Natural killer cell (primary cell): ENCODE results near the gene CERT1. TPM values are rescaled to one million over a fixed set of nuclear protein-coding genes. Genes with fewer than 3 reads are reported as not detected.

Experiments used
- ATAC-seq, 3 donors: fragments of 150-1000 bp in 2 of 3; fragments of 200-7000 bp in 1 of 3; cut with Tn5 transposase; 1 replicate in 1 of 3; 2 replicates in 2 of 3; pipeline ENCODE4 v1.10.0; 2021; ENCODE audit warnings: mild to moderate bottlenecking in 2 of 3, moderate library complexity in 2 of 3
- DNase-seq, 2 donors: peaks; one replicate each; pipeline versions ENCODE4 v3.0.0 to v3.0.0-alpha.2; 2013 to 2021; ENCODE audit warnings: mixed read lengths in 1 of 2
- H3K27ac ChIP-seq: one replicate; pipeline ENCODE4 v1.5.1; 2013; ENCODE audit warnings: mild to moderate bottlenecking, low read length
- H3K27me3 ChIP-seq: one replicate; pipeline ENCODE4 v1.6.1; 2013; ENCODE audit warnings: low read length; ENCODE audit not compliant: control insufficient read depth, insufficient read depth
- H3K36me3 ChIP-seq: one replicate; pipeline ENCODE4 v1.6.1; 2013; ENCODE audit warnings: low read length; ENCODE audit not compliant: control insufficient read depth, insufficient read depth
- H3K4me1 ChIP-seq: one replicate; pipeline ENCODE4 v1.6.1; 2013; ENCODE audit warnings: low read length; ENCODE audit not compliant: control insufficient read depth, insufficient read depth
- H3K4me3 ChIP-seq: one replicate; pipeline ENCODE4 v1.5.1; 2013; ENCODE audit warnings: low read length
- H3K9me3 ChIP-seq: one replicate; pipeline ENCODE4 v1.6.1; 2013; ENCODE audit warnings: low read length; ENCODE audit not compliant: control insufficient read depth, insufficient read depth
- H3K27ac Mint-ChIP-seq, 2 donors: one replicate each; pipeline ENCODE4 v1.8.0; 2022; ENCODE audit warnings: mild to moderate bottlenecking in 2 of 2, mixed read lengths in 2 of 2, moderate library complexity in 1 of 2
- H3K27me3 Mint-ChIP-seq, 2 donors: one replicate each; pipeline ENCODE4 v1.8.0; 2022; ENCODE audit warnings: low read depth in 2 of 2, mixed read lengths in 2 of 2
- H3K36me3 Mint-ChIP-seq: one replicate; pipeline ENCODE4 v1.8.0; 2022; ENCODE audit warnings: mixed read lengths
- H3K4me1 Mint-ChIP-seq, 2 donors: one replicate each; pipeline ENCODE4 v1.8.0; 2022; ENCODE audit warnings: mixed read lengths in 2 of 2
- H3K4me3 Mint-ChIP-seq: one replicate; pipeline ENCODE4 v1.8.0; 2022; ENCODE audit warnings: mild to moderate bottlenecking, moderate library complexity, mixed read lengths
- H3K9me3 Mint-ChIP-seq, 2 donors: one replicate each; pipeline ENCODE4 v1.8.0; 2022; ENCODE audit warnings: mixed read lengths in 2 of 2
- CTCF ChIP-seq: fragments of 200-600 bp; IDR thresholded peaks from one replicate; pipeline ENCODE4 v1.8.0; 2022; ENCODE audit warnings: antibody characterized with exemption
- WGBS: methylation state at CpG from one replicate; pipeline ENCODE4 v1.1.7; 2013; ENCODE audit warnings: missing lambda C conversion rate; ENCODE audit not compliant: insufficient coverage; 5-methylcytosine and 5-hydroxymethylcytosine counted together
- intact Hi-C: fragments of 100-400 bp; cut with micrococcal nuclease; formaldehyde crosslinking; loops from one replicate; pipeline ENCODE4 v1.14.2; 2022
- total RNA-seq, 4 donors: library from RNA; stranded (reverse); fragments of 120-200 nt in 1 of 4; gene quantifications; one replicate each; pipeline versions ENCODE4 v1.2.3 to v1.2.4, GENCODE V29; 2013 to 2022

The CERT1 gene
- total RNA-seq, 3 donors from 2014 or later (not counting 1 experiment from before 2014, with no cell fraction given) = 50.1 to 51.4 (median 50.2) TPM

- Mint-ChIP-seq H3K27ac (no peak overlapping the region), H3K36me3 (no peaks in the 10 kb centered on the region), H3K4me1 (peaks cover 0 to 4% of the 10 kb centered on the region in 2 donors), H3K27me3 (no peaks in the 10 kb centered on the region), H3K9me3 (no peaks in the 10 kb centered on the region), H3K4me3 (no peak overlapping the region)
- TF ChIP-seq CTCF = no peak
- DNase-seq = no peak
- Histone ChIP-seq H3K9me3 (no peaks in the 10 kb centered on the region), H3K27me3 (no peaks in the 10 kb centered on the region), H3K36me3 (no peaks in the 10 kb centered on the region), H3K27ac (no peak overlapping the region), H3K4me3 (no peak overlapping the region), H3K4me1 (no peaks in the 10 kb centered on the region)
- intact Hi-C loops = no loop called here
- 95% methylated on average over 2 of the region's 3 CpGs for WGBS
- no peak for ATAC-seq
These were observed 77.5 kb downstream of the CERT1 start for GRCh38 chr5:75433814-75434506.

GRCh38 chr5:75414241-75414640, 97.2 kb downstream of the CERT1 start:
- no peak overlapping the region for H3K27ac Mint-ChIP-seq
- WGBS = no CpG with 5 or more reads among the region's 1 CpG
- intact Hi-C loops = no loop called here
- no peak for ATAC-seq
- no peak for TF ChIP-seq CTCF
- no peaks in the 10 kb centered on the region for H3K27me3 Mint-ChIP-seq
- Histone ChIP-seq H3K4me1 (no peaks in the 10 kb centered on the region), H3K9me3 (no peaks in the 10 kb centered on the region), H3K27me3 (no peaks in the 10 kb centered on the region), H3K36me3 (peaks cover 28% of the 10 kb centered on the region), H3K4me3 (no peak overlapping the region), H3K27ac (no peak overlapping the region)
- no peak overlapping the region for H3K4me3 Mint-ChIP-seq
- peaks cover 14 to 19% of the 10 kb centered on the region in 2 donors for H3K4me1 Mint-ChIP-seq
- no peak for DNase-seq
- H3K36me3 Mint-ChIP-seq = peaks cover 7% of the 10 kb centered on the region
- no peaks in the 10 kb centered on the region for H3K9me3 Mint-ChIP-seq

GRCh38 chr5:75412111-75412990, 99.1 kb downstream of the CERT1 start:
- Mint-ChIP-seq H3K27ac (peak overlapping the region in 1 of 2 donors; percentile 10), H3K36me3 (no peaks in the 10 kb centered on the region), H3K4me1 (peaks cover 14 to 19% of the 10 kb centered on the region in 2 donors), H3K9me3 (no peaks in the 10 kb centered on the region), H3K4me3 (no peak overlapping the region), H3K27me3 (no peaks in the 10 kb centered on the region)
- H3K4me1 ChIP-seq = no peaks in the 10 kb centered on the region
- peaks cover 15% of the 10 kb centered on the region for H3K36me3 ChIP-seq
- no peak overlapping the region for H3K4me3 ChIP-seq
- ATAC-seq (no peak), DNase-seq (no peak)
- H3K27ac ChIP-seq = no peak overlapping the region
- WGBS = 83% methylated on average over 2 of the region's 4 CpGs
- no peaks in the 10 kb centered on the region for H3K9me3 ChIP-seq
- intact Hi-C loops = no loop called here
- no peak for TF ChIP-seq CTCF
- H3K27me3 ChIP-seq = no peaks in the 10 kb centered on the region
